ENCODE results near the gene RFTN2.
"Not testable (repeated sequence)": the region's sequence is repeated elsewhere in the genome, so short reads cannot be mapped to it uniquely, and the experiment has no call there.

RFTN2 gene

GRCh38 chr2:197577446-197577845, 97.9 kb downstream of the RFTN2 start:
- Histone ChIP-seq H3K4me1 (no peaks in the 10 kb centered on the region), H3K27me3 (ENCODE audit: low read depth) (no peaks in the 10 kb centered on the region), H3K9me3 (peaks cover 5% of the 10 kb centered on the region; the same call in 1 of the 2 replicates), H3K4me3 (no peak overlapping the region), H3K36me3 (replicated peaks) (no peaks in the 10 kb centered on the region)
- DNase-seq (ENCODE audit: low spot score in 2 of 2) = no peak
- in situ Hi-C loops (cut with MboI; ENCODE audit: low sequenced_read_pairs) = no loop called here

GRCh38 chr2:197576631-197577030, 98.8 kb downstream of the RFTN2 start:
- Histone ChIP-seq H3K9me3 (peaks cover 5% of the 10 kb centered on the region; the same call in 1 of the 2 replicates), H3K4me1 (no peaks in the 10 kb centered on the region), H3K27me3 (ENCODE audit: low read depth) (no peaks in the 10 kb centered on the region), H3K36me3 (replicated peaks) (no peaks in the 10 kb centered on the region), H3K4me3 (no peak overlapping the region)
- in situ Hi-C loops (cut with MboI; ENCODE audit: low sequenced_read_pairs) = no loop called here
- DNase-seq (ENCODE audit: low spot score in 2 of 2) = no peak

- Histone ChIP-seq H3K4me1 (no peaks in the 10 kb centered on the region), H3K27me3 (ENCODE audit: low read depth) (no peaks in the 10 kb centered on the region), H3K36me3 (replicated peaks) (no peaks in the 10 kb centered on the region), H3K4me3 (no peak overlapping the region), H3K9me3 (peaks cover 5% of the 10 kb centered on the region; the same call in 1 of the 2 replicates)
- no peak for DNase-seq (ENCODE audit: low spot score in 2 of 2)
- in situ Hi-C loops (cut with MboI; ENCODE audit: low sequenced_read_pairs) = no loop called here
These were observed 99.4 kb downstream of the RFTN2 start for GRCh38 chr2:197575987-197576386.

- Histone ChIP-seq H3K27me3 (ENCODE audit: low read depth) (no peaks in the 10 kb centered on the region), H3K36me3 (replicated peaks) (no peaks in the 10 kb centered on the region), H3K9me3 (peaks cover 5% of the 10 kb centered on the region; the same call in 1 of the 2 replicates), H3K4me3 (no peak overlapping the region), H3K4me1 (no peaks in the 10 kb centered on the region)
- in situ Hi-C loops (cut with MboI; ENCODE audit: low sequenced_read_pairs) = no loop called here
- DNase-seq (ENCODE audit: low spot score in 2 of 2) = no peak
These were observed 101.8 kb downstream of the RFTN2 start for GRCh38 chr2:197573608-197574007.

DNA sequence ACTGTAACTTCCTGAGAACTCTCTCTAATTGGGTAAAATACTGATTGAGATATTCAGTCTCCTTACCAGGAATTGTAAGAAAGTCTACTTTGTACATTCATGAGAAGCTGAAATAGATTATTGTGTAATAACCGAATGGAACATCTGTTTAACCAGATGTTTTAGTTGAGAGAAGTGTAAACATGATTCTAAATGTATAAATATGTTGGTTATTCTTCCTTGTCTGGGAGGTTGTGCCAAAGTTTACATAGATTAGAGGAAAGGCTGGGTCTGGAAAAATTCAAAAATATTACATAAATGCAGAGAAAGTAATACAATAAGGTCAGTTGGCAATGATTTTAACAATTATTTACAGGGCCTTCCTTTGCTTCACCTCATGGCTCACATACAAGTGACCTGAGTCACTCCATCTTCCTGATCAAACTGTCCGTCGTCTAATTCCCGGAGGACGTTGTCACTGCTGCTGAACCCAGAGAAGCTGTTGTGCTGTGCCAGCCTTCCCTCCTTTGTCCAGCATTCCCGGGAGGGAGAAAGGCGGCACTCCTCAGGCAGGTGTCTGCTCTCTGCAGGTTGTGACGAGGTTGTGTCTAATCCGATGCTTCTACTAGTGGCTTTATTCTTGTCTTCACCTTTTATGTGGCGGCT, 103.6 kb downstream of the RFTN2 start:
- in situ Hi-C loops (cut with MboI; ENCODE audit: low sequenced_read_pairs) = no loop called here
- Histone ChIP-seq H3K4me1 (no peaks in the 10 kb centered on the region), H3K4me3 (no peak overlapping the region), H3K27me3 (ENCODE audit: low read depth) (no peaks in the 10 kb centered on the region), H3K36me3 (replicated peaks) (no peaks in the 10 kb centered on the region), H3K9me3 (peaks cover 5% of the 10 kb centered on the region; the same call in 1 of the 2 replicates)
- no peak for DNase-seq (ENCODE audit: low spot score in 2 of 2)

GRCh38 chr2:197560146-197560665, 115.2 kb downstream of the RFTN2 start:
- in situ Hi-C loops (cut with MboI; ENCODE audit: low sequenced_read_pairs) = no loop called here
- Histone ChIP-seq H3K4me1 (no peaks in the 10 kb centered on the region), H3K9me3 (no peaks in the 10 kb centered on the region; the same call in 1 of the 2 replicates), H3K36me3 (replicated peaks) (no peaks in the 10 kb centered on the region; the same call in 1 of the 2 replicates), H3K4me3 (no peak overlapping the region), H3K27me3 (ENCODE audit: low read depth) (no peaks in the 10 kb centered on the region)
- no peak for DNase-seq (ENCODE audit: low spot score in 2 of 2)

- in situ Hi-C loops (cut with MboI; ENCODE audit: low sequenced_read_pairs) = no loop called here
- H3K36me3 ChIP-seq (replicated peaks) = no peaks in the 10 kb centered on the region; the same call in 1 of the 2 replicates
- no peak overlapping the region for H3K4me3 ChIP-seq
- no peak for DNase-seq (ENCODE audit: low spot score in 2 of 2)
- H3K9me3 ChIP-seq = no peaks in the 10 kb centered on the region; the same call in 1 of the 2 replicates
- no peaks in the 10 kb centered on the region for H3K4me1 ChIP-seq
- no peaks in the 10 kb centered on the region for H3K27me3 ChIP-seq (ENCODE audit: low read depth)
These were observed 115.7 kb downstream of the RFTN2 start for GRCh38 chr2:197559681-197560080.

GRCh38 chr2:197558393-197558792, 117.0 kb downstream of the RFTN2 start:
- DNase-seq (ENCODE audit: low spot score in 2 of 2) = no peak
- H3K9me3 ChIP-seq = no peaks in the 10 kb centered on the region; the same call in 1 of the 2 replicates
- H3K4me3 ChIP-seq = no peak overlapping the region
- H3K4me1 ChIP-seq = no peaks in the 10 kb centered on the region
- H3K27me3 ChIP-seq (ENCODE audit: low read depth) = no peaks in the 10 kb centered on the region
- H3K36me3 ChIP-seq (replicated peaks) = no peaks in the 10 kb centered on the region; the same call in 1 of the 2 replicates
- in situ Hi-C loops (cut with MboI; ENCODE audit: low sequenced_read_pairs) = no loop called here

DNA sequence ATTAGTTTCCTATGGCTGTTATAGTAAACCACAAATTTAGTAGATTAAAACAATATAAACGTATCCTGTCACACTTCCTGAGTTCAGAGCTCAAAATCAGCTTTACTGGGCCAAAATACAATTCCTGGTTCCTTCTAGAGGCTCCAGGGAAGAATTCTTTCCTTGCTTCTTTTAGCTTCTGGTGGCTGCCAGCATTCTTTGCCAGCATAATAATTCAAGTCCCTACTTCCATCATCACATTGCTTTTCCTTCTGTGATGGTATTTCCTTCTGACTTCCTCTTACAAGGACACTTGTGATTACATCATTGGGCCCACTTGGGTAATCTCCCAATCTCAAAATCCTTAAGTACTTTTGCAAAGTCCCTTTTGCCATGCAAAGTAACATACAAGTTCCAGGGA, 118.9 kb downstream of the RFTN2 start:
- in situ Hi-C loops (cut with MboI; ENCODE audit: low sequenced_read_pairs) = no loop called here
- Histone ChIP-seq H3K4me1 (peaks cover 2% of the 10 kb centered on the region; the same call in 1 of the 2 replicates), H3K27me3 (ENCODE audit: low read depth) (no peaks in the 10 kb centered on the region), H3K4me3 (no peak overlapping the region), H3K36me3 (replicated peaks) (no peaks in the 10 kb centered on the region; the same call in 1 of the 2 replicates), H3K9me3 (no peaks in the 10 kb centered on the region)
- no peak for DNase-seq (ENCODE audit: low spot score in 2 of 2)

DNA sequence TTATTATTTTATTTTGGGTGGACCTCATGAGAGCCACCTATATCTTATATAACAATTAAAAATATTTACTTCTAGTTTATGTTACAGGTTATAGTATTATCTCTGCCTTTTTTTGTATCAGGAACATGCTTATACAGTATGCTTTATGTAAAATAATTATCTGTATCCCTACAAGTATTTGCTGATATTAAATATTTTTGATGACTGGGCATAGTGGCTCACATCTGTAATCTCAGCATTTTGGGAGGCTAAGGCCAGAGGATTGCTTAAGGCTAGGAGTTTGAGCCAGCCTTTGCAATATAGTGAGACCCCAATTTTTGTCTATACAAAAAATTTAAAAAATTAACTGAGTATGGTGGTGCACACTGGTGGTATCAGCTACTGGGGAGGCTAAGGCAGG, 119.9 kb downstream of the RFTN2 start:
- peaks cover 2% of the 10 kb centered on the region; the same call in 1 of the 2 replicates for H3K4me1 ChIP-seq
- peaks cover 4% of the 10 kb centered on the region; the same call in 1 of the 2 replicates for H3K36me3 ChIP-seq (replicated peaks)
- DNase-seq (ENCODE audit: low spot score in 2 of 2) = no peak
- H3K27me3 ChIP-seq (ENCODE audit: low read depth) = no peaks in the 10 kb centered on the region
- in situ Hi-C loops (cut with MboI; ENCODE audit: low sequenced_read_pairs) = no loop called here
- no peak overlapping the region for H3K4me3 ChIP-seq
- no peaks in the 10 kb centered on the region for H3K9me3 ChIP-seq

GRCh38 chr2:197551260-197551659, 124.1 kb downstream of the RFTN2 start:
- in situ Hi-C loops (cut with MboI; ENCODE audit: low sequenced_read_pairs); H3K4me1 ChIP-seq; H3K27me3 ChIP-seq (ENCODE audit: low read depth); DNase-seq (ENCODE audit: low spot score in 2 of 2); H3K4me3 ChIP-seq; H3K9me3 ChIP-seq: not testable (repeated sequence)
- H3K36me3 ChIP-seq (replicated peaks) = peaks cover 16% of the 10 kb centered on the region

DNA sequence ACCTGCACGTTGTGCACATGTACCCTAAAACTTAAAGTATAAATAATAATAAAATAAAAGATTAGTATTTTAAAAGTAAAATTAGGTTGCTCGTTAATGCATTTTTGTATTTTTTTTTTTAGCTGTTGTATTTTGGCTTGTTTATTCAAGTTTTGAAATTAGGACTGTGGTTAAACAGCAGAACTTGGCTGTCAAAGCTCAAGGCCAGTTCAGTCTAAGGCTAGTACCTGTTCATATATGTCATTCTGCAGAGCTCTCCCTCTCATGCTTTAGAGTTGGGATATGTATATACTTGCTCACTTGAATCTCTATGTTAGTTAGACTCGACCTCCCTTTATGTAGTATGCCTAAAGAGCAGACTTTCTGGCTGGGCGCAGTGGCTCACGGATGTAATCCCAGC, 126.8 kb downstream of the RFTN2 start:
- Histone ChIP-seq H3K4me1 (peaks cover 2% of the 10 kb centered on the region; the same call in 1 of the 2 replicates), H3K27me3 (ENCODE audit: low read depth) (no peaks in the 10 kb centered on the region), H3K4me3 (no peak overlapping the region), H3K36me3 (replicated peaks) (peaks cover 25% of the 10 kb centered on the region), H3K9me3 (no peaks in the 10 kb centered on the region)
- in situ Hi-C loops (cut with MboI; ENCODE audit: low sequenced_read_pairs) = no loop called here
- no peak for DNase-seq (ENCODE audit: low spot score in 2 of 2)

DNA sequence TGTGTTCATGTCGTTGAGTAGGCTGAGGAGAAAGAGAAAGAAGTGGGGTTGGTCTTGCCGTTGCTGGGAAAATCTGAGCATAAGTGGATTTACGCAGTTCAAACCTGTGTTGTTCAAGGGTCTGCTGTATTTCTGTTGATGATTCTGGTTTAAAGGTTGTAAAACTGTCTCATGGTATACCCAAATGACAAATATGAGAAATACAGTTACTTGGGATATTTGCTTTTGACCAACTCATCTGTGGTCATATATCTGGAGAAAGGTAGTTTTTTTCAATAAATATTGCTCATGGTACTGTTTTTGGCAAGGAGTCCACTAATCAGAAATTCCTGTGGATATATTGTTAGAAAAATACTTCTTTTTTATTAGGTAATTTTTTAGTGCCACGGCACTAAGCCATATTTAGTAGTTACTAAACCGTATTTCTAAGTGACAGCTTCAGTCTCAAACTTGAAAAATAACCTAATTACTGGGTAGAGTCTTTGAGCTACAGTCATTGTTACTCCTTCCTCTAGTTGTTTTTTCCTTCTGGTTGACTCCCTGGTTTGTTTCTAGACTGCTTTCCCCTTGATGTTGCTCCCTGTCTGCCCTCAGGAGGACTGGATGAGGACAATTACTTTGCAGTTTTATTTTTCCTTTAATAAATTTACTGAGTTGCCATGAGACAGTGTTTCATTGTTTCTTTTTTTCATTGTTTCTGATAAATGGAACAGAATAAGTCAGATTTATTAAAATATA, 128.1 kb downstream of the RFTN2 start:
- in situ Hi-C loops (cut with MboI; ENCODE audit: low sequenced_read_pairs) = no loop called here
- DNase-seq (ENCODE audit: low spot score in 2 of 2) = no peak
- H3K36me3 ChIP-seq (replicated peaks) = peaks cover 30% of the 10 kb centered on the region
- H3K4me1 ChIP-seq = peaks cover 2% of the 10 kb centered on the region; the same call in 1 of the 2 replicates
- no peak overlapping the region for H3K4me3 ChIP-seq
- no peaks in the 10 kb centered on the region for H3K9me3 ChIP-seq
- H3K27me3 ChIP-seq (ENCODE audit: low read depth) = no peaks in the 10 kb centered on the region

DNA sequence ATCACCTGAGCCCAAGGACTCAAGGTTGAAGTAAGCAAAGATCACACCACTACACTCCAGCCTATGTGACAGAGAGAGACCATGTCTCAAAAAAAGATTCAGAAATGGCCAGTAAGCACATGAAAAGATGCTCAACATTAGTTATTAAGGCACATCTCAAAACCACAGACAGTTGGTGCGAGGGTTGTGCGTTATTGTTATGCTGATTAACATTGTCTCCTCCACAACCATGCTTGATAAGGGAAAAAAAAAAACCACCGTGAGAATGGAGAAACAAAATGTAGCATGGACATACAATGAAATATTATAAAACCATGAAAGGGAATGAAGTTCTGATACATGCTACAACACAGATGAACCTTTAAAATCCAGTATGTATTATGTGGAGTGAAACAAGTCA, 132.2 kb downstream of the RFTN2 start:
- no peak for DNase-seq (ENCODE audit: low spot score in 2 of 2)
- peaks cover 34% of the 10 kb centered on the region for H3K36me3 ChIP-seq (replicated peaks)
- H3K27me3 ChIP-seq (ENCODE audit: low read depth) = no peaks in the 10 kb centered on the region
- in situ Hi-C loops (cut with MboI; ENCODE audit: low sequenced_read_pairs) = no loop called here
- no peak overlapping the region for H3K4me3 ChIP-seq
- H3K9me3 ChIP-seq = no peaks in the 10 kb centered on the region
- H3K4me1 ChIP-seq = no peaks in the 10 kb centered on the region; the same call in none of the 2 replicates

Measured in HAP-1 (cell line).